NB4 (cell line): ENCODE measurements around the gene CYB561D2.

Experiments used
- DNase-seq: peaks from one replicate; pipeline ENCODE4 v3.0.0; 2010; ENCODE audit warnings: low read depth
- H3K4me3 ChIP-seq: one replicate; pipeline ENCODE4 v1.5.1; 2011; ENCODE audit warnings: mild to moderate bottlenecking, low read depth, low read length, moderate library complexity
- CTCF ChIP-seq: IDR thresholded peaks from one replicate; pipeline ENCODE4 v1.5.1; 2012; ENCODE audit warnings: low read depth, low read length
- MAX ChIP-seq: IDR thresholded peaks from 2 replicates; pipeline ENCODE4 v1.6.1; 2011; ENCODE audit warnings: low read depth, low read length
- MYC ChIP-seq: IDR thresholded peaks from 2 replicates; pipeline ENCODE4 v1.6.1; 2011; ENCODE audit warnings: low read depth, low read length
- POLR2A ChIP-seq: IDR thresholded peaks from 2 replicates; pipeline ENCODE4 v1.6.1; 2011; ENCODE audit warnings: mild to moderate bottlenecking; ENCODE audit not compliant: insufficient read length; ENCODE audit errors: extremely low read depth

The CYB561D2 gene

DNA sequence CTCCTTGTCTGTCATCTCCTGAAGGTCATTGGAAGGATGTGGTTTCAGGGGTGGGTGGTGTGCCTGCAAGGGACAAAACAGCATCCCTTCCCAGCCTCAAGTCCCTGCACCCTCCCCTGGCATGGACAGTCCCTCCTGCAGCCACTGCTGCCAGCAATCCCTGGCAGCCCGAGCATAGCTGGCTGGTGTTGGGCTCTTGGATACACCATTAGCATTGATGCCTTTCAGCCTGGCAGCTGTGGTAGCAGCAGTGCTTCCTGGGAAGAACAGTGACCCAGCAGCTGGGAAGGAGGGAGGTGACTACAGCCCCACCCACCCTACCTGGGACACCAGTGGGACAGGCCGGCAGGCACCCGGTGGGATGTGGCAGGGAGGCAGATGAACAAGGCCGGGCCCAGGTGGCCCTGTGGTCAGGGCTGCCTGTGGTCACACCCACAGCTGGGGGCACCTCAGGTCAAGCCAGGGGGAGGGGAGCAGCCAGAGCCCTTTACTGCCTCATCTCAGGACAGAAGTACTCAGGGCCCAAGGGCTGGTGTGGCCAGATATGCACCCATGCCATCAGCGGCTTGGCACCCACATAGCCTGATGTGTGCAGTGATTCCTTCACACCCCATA, 41.5 kb downstream of the CYB561D2 start:
- TF ChIP-seq MAX (no peak), POLR2A (no peak), CTCF (no peak), MYC (no peak)
- DNase-seq = no peak
- no peak overlapping the region for H3K4me3 ChIP-seq

DNA sequence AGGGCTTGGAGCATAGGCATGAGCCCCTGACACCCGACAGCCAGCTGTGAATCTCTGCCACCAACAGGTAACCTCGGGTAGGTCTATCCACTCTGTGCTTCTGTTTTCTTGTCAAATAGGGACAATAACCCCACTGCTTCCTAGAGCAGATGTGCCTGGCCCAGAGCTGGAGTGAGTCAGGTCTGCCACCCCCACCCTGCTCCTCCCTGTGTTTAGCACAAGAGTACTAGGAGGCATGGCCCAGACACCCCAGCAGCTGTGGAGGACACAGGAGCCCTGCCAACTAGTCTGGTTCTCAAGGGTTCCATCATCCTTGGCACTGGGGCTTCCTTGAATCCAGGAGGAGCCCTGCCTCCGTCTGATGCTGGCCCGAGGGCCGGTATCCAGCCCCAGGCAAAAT, 42.4 kb downstream of the CYB561D2 start:
- H3K4me3 ChIP-seq = no peak overlapping the region
- TF ChIP-seq POLR2A (no peak), CTCF (no peak), MYC (no peak), MAX (no peak)
- no peak for DNase-seq

DNA sequence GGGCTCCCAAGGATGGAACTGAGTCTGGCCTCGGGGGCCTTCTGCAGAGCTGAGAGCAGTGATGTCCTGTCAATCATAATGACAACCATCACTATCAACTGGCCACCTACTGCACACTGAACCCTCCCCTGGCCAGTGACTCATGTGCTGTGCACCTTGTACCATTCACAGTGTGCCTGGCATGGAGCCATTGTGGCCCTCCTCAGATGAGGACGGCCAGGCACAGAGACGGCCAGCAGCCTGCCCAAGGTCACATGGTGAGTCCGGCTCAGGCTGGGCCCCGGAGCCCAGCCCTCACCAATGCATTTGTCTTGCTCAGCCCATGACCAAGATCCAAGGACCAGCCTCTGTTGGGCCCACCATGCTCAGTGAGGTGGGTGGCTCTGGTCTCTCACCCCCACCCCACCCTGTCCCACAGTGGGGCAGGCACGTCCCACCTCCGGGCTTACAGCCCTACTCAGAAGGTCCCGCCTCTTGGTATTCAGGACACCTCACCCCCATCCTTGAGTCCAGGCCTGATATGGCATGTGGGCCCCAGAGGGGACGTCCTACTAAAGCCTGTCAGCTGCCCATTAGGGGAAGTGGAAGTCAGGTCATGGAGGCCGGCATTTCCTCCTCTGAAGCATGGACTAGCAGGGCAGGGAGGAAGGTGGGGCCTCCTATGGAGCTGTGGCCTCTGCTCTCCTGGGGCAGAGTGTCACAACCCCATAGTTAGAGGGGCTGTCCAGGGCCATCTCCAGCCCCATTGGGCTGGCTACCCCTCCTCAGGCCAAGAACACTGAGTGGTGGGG, 44.6 kb downstream of the CYB561D2 start:
- peak; percentile 46 for DNase-seq
- no peak overlapping the region for H3K4me3 ChIP-seq
- TF ChIP-seq POLR2A (no peak), MYC (no peak), CTCF (no peak), MAX (no peak)

DNA sequence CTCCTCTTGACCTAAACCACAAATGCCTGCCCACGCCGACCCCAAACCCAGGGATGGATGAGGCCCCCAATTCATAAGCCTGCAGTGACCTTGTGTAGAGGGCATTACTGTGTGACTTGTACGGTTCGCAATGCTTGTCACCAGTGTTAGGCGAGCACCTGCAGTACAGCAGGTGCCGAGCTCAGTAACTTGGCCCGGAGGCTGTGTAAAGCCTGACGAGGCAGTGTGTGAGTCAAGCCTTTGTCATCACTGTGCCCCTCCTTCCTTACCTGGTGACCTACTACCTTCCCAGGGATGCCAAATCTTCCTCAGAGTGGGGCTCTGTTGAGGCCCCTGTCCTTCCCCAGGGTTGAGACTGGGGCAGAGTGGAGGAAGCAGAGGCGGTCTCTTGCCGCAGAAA, 45.8 kb downstream of the CYB561D2 start:
- no peak for DNase-seq
- no peak for TF ChIP-seq MAX
- TF ChIP-seq CTCF = no peak
- TF ChIP-seq POLR2A = no peak
- TF ChIP-seq MYC = no peak
- no peak overlapping the region for H3K4me3 ChIP-seq

- DNase-seq = no peak
- TF ChIP-seq POLR2A = no peak
- TF ChIP-seq MAX = no peak
- no peak for TF ChIP-seq CTCF
- no peak for TF ChIP-seq MYC
Observed at GRCh38 chr3:50401978-50402595, 51.4 kb downstream of the CYB561D2 start.

More at GRCh38 chr3:50401978-50402595, 51.4 kb downstream of the CYB561D2 start:
- H3K4me3 ChIP-seq = no peak overlapping the region
